HG03558 (cell line): Measurements from ENCODE around the gene CAPSL.
"Not testable (repeated sequence)": the region's sequence is repeated elsewhere in the genome, so short reads cannot be mapped to it uniquely, and the experiment has no call there.

ENCODE experiments used
- ATAC-seq: cut with Tn5 transposase; IDR thresholded peaks from one replicate; pipeline ENCODE4 v1.9.1; 2021; ENCODE audit warnings: moderate number of reproducible peaks; ENCODE audit not compliant: unreplicated experiment; ENCODE audit errors: extremely low read depth

The CAPSL gene

DNA sequence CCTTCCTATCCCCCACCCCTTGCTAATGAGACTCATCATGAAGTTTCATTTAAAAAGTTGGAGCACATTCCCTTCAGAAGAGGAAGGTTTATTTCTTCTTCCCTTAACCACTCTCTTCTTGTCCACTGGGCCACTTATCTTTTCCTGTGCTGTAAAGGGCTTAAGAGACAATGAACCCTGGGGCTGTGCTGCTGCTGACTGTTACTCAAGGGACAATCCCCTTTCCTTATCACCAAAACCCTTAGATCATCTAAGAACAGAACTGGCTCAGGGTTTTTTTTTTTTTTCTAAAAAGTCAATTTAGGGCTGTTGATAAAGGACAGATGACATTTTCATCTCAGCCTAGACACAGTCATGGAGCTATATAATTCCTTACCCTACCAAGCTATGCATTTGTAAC is 29.6 kb downstream of the CAPSL start:
- ATAC-seq = no peak

DNA sequence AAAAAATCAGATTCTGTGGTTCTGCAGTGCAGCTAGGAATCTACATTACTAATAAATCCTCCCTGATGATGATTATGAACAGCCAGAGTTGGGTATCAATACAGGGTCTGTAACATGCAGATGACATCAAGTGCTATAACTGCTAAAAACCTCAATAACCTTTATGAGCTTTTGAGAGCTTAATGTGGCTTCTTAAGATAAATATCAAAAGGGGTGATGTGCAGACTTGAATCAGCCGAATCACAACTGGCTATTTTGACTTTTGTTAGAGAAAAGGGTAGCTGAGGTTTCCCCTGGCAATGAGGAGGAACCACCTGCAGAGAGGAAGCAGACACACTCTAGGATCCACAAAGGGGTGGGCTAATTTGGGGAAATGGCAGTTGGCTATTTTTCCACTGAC is 30.2 kb downstream of the CAPSL start:
- no peak for ATAC-seq

DNA sequence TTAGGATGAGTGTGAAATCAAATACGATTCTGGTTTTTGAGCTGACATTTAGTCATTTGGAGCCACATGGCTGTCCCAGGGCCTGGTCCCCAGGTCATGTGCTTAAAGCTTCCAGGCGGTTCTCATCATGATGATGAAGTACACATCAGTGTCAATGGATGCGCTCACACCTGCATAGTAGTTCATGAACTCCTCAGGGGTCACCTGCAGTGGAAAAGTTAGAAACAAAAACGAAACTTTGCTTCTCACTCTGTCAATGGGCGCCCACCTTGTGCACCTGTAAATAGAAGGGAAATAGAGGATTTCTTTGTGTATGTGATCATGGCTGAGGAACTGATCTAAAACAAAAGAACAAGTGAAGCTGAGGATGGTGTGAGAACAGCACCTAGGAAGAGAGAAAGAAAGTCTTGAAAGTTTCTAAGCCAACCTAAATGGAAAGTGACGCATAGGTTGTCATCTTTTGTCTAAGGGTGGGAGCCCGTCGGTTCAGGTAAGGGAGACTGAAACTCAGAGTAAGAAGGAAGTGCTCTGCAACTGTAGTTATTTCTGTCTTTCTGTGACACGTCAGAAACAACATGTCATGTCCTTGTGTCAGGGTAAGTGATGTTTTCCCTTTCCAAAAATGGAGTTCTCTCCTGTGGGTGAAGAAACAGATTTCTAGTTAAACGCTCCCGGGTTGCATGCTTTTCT is 33.8 kb downstream of the CAPSL start:
- peak; percentile 40 for ATAC-seq

DNA sequence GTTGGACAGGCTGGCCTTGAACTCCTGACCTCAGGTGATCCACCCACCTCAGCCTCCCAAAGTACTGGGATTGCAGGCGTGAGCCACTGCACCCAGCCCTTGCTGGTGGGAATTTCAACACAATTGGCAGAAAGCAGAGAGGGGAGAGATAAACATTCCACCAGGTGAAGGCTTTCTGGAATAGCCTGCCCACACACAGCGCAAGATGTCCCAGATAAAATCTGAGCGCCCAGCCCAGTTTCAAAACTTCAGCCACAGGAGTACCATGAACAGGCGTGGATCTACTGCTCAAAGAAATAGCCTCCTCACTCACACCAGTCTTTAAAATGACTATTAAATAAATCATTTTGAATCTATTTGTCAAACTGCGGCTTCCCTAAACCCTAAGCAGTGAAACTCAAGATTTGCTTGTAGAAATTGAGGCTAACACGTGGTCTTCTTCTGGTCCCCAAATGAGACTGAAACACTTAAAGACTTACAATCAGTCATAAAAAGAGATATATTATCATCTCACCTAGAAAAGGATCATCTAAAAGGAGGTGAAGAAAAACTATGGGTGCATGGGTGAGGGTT is 34.7 kb downstream of the CAPSL start:
- no peak for ATAC-seq

DNA sequence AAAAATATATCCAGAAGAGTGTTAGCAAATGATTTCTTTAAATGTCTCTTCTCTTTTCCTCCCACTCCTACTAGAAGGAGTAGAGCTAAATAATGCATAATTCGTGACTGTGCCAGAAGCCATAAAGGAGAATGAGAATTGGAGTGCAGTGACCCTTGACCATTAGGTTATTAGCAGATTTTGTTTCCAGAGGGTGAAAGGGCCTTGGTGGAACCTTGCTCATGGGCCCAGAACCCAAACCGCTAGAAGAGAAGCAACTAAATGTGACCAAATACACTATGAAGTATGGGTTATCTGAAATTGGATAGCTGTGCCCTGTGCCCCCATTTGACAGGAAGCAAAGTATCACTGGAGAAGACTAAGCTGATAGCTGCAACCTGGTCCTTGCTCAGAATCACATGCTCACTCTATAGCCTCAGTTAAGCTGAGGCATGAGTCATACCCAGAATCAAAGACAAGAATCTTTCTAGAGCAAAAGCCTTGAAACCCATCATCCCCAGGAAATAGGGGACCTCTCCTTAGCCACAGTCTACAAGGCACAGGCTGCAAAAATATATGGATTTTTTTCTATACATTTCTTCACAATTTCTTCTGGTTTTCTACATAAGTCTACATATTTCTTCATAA is 36.3 kb downstream of the CAPSL start:
- ATAC-seq = no peak

DNA sequence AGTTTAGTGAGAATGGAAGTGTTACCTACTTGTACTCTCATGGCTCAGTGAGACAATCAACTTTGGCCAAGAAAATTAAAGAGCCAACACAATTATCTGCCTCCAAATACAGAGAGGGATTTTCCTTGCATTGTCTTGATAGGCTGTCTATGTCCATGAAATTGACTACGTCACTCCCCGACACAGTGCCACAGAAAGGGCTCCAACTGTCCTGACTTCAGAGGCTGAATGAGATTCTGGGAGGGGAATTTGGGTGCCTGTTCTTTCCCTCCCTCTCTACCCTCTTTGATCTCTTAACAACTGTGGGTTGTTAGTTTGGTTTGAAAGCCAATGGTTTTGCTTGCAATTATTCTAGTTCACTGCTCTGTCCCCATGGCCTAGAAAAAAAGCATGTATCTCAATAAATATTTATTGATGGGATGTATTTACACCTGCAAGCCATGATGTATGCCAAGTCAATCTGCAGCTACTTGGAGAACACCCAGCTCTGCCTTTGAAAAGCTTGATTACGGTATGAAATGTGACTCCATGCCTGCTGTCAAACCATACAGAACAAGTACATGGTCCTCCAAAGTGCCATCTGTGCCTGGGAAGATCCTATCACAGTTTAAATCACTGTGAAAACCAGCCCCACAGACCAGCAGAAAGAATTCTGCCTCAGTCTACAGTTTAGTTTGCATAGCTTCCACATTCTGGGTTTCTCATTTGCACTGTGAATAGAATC is 37.3 kb downstream of the CAPSL start:
- ATAC-seq = no peak

DNA sequence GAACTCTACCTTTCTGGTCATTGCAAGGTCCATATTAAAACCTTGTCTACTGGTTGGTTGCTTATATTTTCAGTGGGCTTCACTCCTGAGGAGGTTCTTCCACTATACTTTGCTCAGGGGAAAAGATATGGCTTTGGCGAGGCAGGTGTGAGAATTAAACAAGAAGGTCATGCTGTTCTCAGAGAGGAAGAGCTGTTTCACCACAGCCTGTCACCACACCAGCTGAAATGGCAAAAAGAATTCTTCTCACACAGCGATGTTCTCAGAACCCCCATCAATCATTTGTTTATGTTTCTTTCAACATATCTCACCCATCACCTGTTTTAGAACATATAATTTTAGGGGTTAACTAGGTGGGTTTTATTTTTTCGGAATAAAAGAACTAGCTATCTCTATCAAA is 38.6 kb downstream of the CAPSL start:
- no peak for ATAC-seq

DNA sequence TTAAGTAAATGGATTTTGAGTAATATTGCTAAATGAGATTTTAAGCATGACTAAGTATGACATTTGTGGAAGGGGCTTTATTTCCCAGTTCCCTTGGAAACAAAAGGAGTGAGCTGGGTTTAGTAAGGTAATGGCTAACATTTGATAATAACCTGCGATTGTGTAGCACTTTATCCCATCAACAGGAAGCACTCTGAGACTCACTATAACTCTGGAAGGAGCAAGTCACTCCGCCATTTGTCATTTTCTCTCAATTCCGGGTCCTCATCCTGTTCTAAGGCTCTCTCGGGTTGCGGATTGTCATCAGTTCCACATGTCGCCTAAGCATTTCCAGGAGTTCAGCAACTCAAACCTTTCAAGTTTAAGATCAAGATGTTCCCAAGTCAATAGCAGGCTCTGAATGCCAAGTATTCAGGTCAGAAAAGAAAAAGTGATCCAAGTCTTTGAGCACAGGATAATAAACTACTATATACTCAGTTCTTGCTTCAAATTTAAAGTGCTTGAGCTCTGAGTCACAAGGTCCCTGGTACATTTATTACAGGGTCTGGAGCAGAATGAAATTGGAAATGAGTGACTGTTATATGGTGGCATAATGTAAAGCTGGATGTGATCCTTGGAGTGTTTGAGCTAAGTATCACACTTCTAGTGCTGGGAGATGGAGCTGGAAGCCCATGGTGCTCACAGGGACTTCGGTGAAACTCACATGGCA is 39.3 kb downstream of the CAPSL start:
- ATAC-seq = no peak

DNA sequence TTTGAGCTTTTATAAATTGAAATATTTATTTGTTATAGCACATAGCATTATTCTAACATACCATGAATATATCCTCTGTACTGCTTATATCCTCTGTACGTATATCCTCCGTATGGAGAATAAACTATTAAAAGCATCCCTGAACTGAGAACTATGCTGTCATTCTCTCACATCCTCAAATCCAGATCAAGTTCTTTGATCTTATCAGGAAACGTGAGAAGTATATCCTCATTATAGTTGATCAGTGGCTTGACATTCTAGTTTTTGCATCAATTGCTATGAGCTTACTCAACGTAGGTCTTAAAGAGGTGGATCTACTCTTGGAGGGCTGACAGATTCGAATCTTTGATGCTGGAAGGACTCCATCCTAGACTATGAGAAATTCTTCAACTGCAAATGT is 44.3 kb downstream of the CAPSL start:
- no peak for ATAC-seq

DNA sequence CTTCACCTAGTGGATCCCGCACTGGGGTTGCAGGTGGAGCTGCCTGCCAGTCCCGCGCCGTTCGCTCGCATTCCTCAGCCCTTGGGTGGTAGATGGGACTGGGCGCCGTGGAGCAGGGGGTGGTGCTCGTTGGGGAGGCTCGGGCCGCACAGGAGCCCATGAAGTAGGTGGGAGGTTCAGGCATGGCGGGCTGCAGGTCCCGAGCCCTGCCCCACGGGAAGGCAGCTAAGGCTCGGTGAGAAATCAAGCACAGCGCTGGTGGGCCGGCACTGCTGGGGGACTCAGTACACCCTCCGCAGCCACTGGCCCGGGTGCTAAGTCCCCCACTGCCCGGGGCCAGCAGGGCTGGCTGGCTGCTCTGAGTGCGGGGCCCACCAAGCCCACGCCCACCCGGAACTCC is 45.6 kb downstream of the CAPSL start:
- ATAC-seq = not testable (repeated sequence)

DNA sequence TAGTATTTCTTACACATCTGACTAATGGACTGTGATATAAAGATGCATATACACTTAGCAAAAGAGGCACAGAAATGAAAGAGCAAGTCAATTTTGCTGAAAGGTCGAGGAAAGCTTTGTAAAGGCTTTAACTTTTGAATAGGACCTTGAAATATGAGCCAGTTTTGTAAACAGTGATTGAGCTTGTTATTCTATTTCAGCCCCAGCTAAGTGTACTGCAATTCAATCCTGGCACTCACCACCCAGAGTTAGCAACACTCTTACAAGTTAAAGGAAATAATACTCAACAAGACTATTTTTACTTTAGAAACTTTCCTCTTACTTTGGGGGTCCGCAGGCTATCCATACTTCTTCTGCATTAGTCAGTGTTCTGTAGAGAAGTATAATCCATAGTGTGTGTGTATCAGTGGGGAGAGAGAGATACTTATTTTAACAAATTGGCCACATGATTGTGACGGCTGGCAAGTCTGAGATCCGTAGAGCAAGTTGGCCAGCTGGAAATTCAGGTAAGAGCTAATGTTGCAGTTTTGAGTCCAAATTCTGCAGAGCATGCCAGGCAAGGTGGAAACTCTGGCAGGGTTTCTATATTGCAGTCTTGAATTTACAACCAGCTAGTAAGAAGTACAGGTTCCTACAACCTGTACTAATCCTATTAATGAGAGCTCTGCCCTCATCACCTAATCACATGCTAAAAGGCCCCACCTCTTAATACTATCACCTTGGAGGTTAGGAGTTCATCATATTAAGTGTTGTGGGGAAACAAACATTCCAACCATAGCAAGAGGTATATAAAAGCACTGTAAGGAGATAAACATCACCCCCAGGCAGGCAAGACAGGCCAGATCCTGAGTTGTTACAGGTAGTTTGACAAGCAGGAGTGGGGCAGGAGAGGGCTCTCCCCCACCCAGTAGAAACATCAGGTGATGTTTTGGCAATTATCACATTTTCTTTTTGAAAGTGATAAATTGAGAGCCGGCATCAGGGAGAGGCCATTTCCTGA is 48.1 kb downstream of the CAPSL start:
- ATAC-seq = no peak

DNA sequence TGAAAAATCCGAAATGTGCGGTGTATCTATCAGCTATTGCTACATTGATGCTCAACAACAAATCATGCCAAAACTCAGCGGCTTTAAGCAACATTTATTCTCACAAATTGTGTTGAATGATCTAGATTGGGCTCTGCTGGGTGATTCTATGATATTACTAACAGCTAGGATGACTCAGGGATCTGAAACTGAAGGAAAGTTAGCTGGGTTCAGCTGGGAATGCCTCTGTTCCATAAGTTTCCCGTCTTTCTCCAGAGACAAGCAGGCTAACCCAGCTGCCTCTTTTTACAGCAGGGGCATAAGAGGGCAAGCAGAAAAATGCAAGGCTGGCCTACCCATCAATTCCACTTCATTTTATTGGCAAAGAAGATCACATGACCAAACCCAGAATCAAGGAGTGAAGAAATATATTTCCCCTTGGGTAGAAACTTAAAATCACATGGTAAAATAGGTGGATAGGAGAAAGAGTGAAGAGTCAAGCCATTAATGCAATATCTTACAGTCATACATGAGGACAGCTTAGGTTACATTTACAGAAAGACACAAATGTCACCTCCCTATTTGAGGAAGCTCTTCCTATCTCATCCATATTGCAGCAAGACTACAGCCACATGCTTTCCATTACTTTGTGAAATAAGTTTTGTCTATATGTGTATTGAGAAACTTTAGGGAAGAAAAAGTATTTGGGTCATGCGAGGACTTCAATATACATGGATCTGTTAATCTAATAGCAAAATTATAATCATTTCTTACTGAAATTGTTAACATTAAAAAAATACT is 50.9 kb downstream of the CAPSL start:
- ATAC-seq = no peak

DNA sequence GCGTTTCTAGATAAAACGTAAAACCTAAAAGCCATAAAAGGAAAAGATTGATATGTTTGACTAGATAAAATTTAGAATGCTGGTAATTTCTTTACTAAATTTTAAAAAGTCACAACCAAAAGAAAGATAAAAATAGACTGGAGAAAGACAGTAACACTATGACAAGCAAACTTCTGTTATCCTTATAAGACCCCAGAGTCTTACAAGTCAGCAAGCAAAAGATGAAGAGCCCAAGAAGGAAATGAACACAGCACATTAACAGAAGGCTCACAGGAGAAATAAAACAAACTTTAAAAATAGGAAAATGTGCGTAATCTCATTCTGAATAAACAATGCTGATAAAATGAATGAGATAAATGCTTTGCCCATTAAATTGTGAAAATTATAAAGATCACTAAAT is 52.0 kb downstream of the CAPSL start:
- no peak for ATAC-seq

DNA sequence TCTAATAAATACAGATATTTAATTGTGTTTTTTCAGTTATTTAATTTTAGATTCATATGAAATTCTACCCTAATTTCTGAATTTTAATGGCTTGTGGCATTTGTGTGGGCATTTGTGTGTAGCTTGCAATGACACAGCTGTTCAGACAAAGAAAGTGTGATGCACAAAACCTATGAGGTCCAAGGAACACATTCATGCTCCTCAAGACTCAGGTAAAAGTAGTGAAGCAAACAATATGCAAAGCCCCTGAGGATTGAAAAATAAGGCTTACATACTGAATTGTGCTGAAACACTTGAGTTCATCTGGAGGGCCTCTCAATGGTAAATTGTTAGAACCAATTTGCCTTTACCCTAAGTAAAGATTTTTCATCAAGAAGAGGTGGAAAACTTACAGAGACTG is 53.6 kb downstream of the CAPSL start:
- ATAC-seq = no peak

DNA sequence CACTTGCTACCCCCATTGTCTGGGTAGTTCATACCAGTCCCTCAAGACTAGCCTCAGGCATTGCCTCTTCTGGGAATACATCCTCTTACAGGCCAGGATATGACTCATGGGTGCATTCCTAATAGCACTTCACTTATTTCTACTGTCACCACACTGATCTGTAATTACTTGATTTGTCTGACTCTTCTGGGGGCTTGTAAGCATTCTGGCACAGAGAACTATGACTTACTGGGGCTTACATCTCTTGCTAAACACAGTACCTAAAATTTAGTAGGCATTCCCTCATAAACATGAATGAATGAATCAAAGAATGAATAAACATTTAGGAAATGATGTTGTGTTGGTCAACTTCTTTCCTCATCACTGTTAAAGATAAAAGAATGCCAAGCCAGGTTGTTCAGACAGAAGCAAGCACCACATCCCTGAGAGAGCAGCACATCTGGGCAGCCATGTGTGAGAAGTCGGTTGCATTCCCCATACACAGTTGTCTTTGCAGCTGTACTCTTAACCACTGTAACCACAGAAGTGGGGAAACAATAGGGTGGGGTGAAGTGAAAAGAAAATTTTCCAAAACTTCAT is 54.1 kb downstream of the CAPSL start:
- ATAC-seq = no peak

DNA sequence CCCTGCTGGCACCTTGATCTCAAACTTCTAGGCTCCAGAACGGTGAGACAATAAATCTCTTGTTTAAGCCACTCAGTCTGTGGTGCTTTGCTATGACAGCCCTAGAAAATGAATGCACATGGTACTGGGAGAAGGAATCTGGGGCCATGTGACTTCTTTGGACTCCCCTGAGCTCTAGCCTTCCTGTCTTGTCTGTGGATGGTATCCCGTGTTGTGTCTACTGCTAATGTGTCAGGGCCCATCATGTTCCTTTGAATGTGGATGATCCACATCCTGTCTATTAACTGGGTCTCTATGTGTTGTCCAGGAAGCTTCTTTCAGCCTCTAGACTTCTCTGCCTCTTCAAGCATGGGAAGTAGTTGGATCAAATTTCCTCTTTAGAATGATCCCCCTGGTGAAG is 56.7 kb downstream of the CAPSL start:
- no peak for ATAC-seq

DNA sequence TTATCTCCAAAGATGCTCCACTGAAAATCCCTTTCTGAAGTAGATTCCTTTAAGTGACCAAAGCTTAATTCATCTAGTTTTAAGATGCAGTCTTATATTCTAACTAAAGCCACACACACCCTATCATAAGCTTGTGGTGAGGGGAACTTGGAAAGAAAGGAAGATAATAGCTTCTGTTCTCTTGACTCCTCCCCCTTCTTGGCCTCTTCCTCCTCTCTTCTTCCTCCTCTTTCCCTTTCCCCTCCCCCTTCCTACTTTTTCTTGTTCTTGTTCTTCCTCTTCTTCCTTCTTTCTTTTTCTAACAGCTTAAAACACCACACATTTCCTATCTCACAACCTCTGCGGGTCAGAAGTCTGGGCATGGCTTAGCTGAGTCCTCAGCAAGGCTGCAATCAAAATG is 58.3 kb downstream of the CAPSL start:
- ATAC-seq = no peak

DNA sequence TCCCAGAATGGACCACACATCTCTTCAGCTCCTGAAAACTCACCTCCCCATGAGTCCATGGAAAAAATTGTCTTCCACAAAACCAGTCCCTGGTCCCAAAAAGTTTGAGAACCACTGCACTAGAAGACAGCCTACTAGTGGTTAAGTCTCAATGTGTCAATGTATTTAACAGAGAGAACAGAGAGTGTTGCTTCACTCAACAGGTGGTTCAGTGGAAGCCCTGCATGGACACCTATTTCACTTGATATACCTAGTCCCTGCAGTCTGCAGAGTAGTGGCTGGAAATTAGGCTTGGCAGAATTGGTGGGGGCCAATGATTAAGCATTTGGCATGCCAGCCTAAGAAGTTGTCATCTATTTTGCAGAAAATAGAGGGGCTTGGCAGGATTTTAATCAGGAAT is 58.8 kb downstream of the CAPSL start:
- ATAC-seq = no peak
